Tibial artery (tissue), 4 donors: ENCODE results near the gene LSMEM2.
"Not testable (repeated sequence)": the region's sequence is repeated elsewhere in the genome, so short reads cannot be mapped to it uniquely, and the experiment has no call there.

Experiments used
- DNase-seq, 2 donors: peaks; one replicate each; pipeline ENCODE4 v3.0.0-alpha.2; 2019
- H3K27ac ChIP-seq, 2 donors: fragments of 200-600 bp; sonication (generic) in 1 of 2; 1 replicate in 1 of 2; 2 replicates in 1 of 2; pipeline ENCODE4 v1.5.1; 2018 to 2019; ENCODE audit warnings: mild to moderate bottlenecking in 1 of 2
- H3K27me3 ChIP-seq, 2 donors: fragments of 200-600 bp; sonication (generic) in 1 of 2; one replicate each; pipeline versions ENCODE4 v1.5.1 to v1.6.0; 2016 to 2019
- H3K36me3 ChIP-seq, 3 donors: fragments of 200-600 bp; sonication (generic) in 2 of 3; one replicate each; pipeline ENCODE4 v1.5.1; 2016 to 2019; ENCODE audit warnings: mild to moderate bottlenecking in 2 of 3
- H3K4me1 ChIP-seq, 4 donors: fragments of 200-600 bp; sonication (generic) in 2 of 4; 1 replicate in 3 of 4; 2 replicates in 1 of 4; pipeline ENCODE4 v1.5.1; 2016 to 2019
- H3K4me3 ChIP-seq, 2 donors: fragments of 200-600 bp; sonication (generic) in 1 of 2; 1 replicate in 1 of 2; 2 replicates in 1 of 2; pipeline ENCODE4 v1.5.1; 2018 to 2019; ENCODE audit warnings: mild to moderate bottlenecking in 2 of 2
- H3K9me3 ChIP-seq, 3 donors: fragments of 200-600 bp; sonication (generic) in 1 of 3; one replicate each; pipeline ENCODE4 v1.5.1; 2016 to 2019
- intact Hi-C: fragments of 100-400 bp; cut with DNase I; formaldehyde crosslinking; loops from one replicate; pipeline ENCODE4 v1.15.0; 2023; ENCODE audit warnings: low total_unique reads
- TF ChIP-seq, protein P1 (sequence below), 2 experiments: fragments of 200-600 bp in 1 of 2; fragments of 450-650 bp in 1 of 2; IDR thresholded peaks; one replicate each; pipeline ENCODE4 v1.5.1; 2017 to 2019; ENCODE audit warnings: antibody characterized with exemption in 2 of 2, mild to moderate bottlenecking in 1 of 2, moderate library complexity in 1 of 2

The LSMEM2 gene

DNA sequence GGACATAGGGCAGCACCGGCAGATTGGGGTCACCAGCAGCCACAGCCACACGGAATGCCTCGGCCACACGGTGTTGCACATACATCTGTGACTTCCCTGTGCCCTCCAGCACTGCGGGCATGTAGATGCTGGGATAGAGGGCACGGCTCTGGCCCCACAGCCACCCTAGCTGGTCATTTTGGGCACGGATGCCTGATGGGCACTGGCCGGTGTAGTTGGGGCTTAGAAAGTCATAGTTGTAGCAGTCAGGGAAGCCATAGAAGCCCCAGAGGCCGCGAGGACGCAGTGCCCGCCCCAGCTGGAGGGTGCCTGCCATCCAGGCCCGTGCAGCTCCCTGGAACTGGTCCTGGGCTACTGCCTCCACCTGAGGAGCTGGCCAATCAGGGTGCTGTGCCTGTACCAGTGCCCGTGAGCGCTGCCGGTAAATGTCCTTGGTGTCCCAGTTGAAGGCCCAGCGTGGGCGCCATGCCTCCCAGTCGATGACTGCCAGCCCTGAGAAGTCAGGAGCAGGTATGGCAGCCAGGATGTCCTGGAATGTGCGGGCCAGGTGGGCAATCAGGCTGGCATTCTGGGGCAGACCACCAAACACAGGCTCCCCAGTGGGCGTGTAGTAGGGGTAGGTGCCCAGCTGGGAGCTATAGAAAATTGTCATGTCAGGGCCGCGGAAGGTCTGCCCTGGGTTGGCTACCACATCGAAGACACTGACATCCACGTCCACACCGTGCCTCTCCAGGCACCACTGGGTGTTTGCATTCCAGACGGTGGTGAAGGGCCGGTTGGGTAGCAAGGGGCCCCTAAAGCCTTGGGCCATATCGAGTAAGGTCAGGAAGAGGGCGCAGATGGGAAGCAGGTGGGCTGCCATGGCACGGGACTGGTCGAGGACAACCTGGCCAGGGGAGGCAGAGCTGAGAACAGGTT, 23.5 kb downstream of the LSMEM2 start:
- H3K27ac ChIP-seq, result no peak overlapping the region
- peaks cover 8 to 40% (median 32%) of the 10 kb centered on the region in 4 donors for H3K4me1 ChIP-seq
- no peaks in the 10 kb centered on the region for H3K9me3 ChIP-seq
- no peak overlapping the region for H3K4me3 ChIP-seq
- TF ChIP-seq, protein P1, sequence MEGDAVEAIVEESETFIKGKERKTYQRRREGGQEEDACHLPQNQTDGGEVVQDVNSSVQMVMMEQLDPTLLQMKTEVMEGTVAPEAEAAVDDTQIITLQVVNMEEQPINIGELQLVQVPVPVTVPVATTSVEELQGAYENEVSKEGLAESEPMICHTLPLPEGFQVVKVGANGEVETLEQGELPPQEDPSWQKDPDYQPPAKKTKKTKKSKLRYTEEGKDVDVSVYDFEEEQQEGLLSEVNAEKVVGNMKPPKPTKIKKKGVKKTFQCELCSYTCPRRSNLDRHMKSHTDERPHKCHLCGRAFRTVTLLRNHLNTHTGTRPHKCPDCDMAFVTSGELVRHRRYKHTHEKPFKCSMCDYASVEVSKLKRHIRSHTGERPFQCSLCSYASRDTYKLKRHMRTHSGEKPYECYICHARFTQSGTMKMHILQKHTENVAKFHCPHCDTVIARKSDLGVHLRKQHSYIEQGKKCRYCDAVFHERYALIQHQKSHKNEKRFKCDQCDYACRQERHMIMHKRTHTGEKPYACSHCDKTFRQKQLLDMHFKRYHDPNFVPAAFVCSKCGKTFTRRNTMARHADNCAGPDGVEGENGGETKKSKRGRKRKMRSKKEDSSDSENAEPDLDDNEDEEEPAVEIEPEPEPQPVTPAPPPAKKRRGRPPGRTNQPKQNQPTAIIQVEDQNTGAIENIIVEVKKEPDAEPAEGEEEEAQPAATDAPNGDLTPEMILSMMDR (IDR thresholded peaks at IDR 0.05), result no peak
- intact Hi-C loops, result no loop called here
- no peak for DNase-seq
- no peaks in the 10 kb centered on the region for H3K27me3 ChIP-seq
- H3K36me3 ChIP-seq, result peaks cover 0 to under 1% (median 0%) of the 10 kb centered on the region in 3 donors

DNA sequence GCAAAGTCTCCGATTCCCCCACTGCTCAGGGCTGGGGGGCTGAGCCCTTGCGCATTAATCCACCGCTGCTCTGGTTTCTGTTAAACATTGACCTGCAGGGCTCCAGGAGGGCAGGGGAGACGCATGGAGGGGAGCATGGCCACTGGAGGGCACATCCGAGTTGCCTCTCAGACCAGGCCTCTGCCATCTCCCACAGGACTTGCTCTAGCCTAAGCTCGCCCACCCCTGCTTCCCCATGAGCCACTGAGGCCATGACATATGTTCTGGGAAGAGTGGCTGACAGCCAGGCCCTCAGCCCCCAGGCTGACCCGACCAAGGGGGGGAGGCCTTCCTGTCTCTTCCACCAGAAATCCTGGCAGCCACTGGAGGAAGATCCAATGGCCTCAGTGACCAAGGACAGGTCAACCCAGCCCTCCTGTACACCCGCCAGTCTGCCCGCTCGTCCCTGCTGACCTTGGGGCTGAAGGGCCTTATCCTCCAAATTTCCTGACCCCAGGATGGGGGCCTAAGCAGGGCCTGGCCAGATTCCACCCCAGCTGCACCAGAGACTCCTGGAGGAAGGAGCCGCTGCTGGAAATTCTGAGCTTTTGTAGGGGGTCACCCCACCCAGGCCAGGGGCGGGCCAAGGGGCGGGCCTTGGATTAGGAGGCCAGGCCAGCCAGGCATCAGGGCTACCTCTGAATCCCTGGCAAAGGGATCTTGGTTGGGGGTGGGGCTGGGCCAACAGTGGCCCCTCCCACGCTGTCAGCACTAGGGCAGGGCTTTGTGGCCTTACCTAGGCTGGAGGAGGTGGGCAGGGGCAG, 24.3 kb downstream of the LSMEM2 start, which contains the start of gene HYAL1:
TSS of gene HYAL1 (minus strand) at position 562 of the 803 bp plus-strand sequence. CDS start 618 bp downstream, outside the sequence.
- no peaks in the 10 kb centered on the region for H3K27me3 ChIP-seq
- TF ChIP-seq, protein P1 (IDR thresholded peaks at IDR 0.05), result no peak
- DNase-seq, result no peak
- no peaks in the 10 kb centered on the region for H3K36me3 ChIP-seq
- H3K9me3 ChIP-seq, result no peaks in the 10 kb centered on the region
- intact Hi-C loops, result no loop called here
- peak within 1 kb of the TSS in 1 of 2 donors; percentile 9 for H3K4me3 ChIP-seq
- H3K27ac ChIP-seq, result peak within 1 kb of the TSS in 1 of 2 donors; percentile 25
- peaks cover 8 to 32% (median 25%) of the 10 kb centered on the region in 4 donors for H3K4me1 ChIP-seq

DNA sequence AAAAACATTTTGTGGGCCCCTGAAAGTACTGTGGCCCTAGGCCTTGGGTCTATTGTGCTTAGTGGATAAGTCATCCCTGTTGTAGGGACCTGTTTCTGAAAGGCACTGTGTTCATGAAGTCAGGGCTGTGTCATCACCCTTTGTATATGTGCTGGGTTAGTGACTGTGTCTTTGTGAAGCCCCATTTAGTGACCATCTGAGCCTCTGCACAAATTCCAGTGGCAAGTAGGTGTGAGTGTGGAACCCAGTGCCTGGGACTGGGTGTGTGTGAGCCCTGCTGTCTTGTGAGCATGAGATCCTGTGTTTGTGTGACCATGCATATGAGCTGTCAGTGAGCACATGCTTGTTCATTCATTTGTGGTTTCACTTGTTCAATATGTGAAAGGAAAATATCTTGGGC, 25.7 kb downstream of the LSMEM2 start:
- intact Hi-C loops, result no loop called here

DNA sequence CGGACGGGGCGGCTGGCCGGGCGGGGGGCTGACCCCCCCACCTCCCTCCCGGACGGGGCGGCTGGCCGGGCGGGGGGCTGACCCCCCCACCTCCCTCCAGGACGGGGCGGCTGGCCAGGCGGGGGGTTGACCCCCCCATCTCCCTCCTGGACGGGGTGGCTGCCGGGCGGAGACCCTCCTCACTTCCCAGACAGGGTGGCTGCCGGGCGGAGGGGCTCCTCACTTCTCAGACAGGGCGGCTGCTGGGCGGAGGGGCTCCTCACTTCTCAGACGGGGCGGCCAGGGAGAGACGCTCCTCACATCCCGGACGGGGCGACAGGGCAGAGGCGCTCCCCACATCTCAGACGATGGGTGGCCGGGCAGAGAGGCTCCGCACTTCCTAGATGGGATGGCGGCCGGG, 33.2 kb downstream of the LSMEM2 start:
- H3K27me3 ChIP-seq, H3K4me1 ChIP-seq, H3K27ac ChIP-seq, DNase-seq, intact Hi-C loops, H3K4me3 ChIP-seq, H3K9me3 ChIP-seq: not testable (repeated sequence)
- H3K36me3 ChIP-seq, result peaks cover 0 to 13% (median 4%) of the 10 kb centered on the region in 3 donors

More for the DNA sequence above, 25.7 kb downstream of the LSMEM2 start:
- no peaks in the 10 kb centered on the region for H3K9me3 ChIP-seq
- no peaks in the 10 kb centered on the region for H3K36me3 ChIP-seq
- no peak for DNase-seq
- peaks cover 8 to 25% (median 17%) of the 10 kb centered on the region in 4 donors for H3K4me1 ChIP-seq
- H3K27ac ChIP-seq, result no peak overlapping the region
- H3K27me3 ChIP-seq, result no peaks in the 10 kb centered on the region
- TF ChIP-seq, protein P1 (IDR thresholded peaks at IDR 0.05), result no peak
- no peak overlapping the region for H3K4me3 ChIP-seq

DNA sequence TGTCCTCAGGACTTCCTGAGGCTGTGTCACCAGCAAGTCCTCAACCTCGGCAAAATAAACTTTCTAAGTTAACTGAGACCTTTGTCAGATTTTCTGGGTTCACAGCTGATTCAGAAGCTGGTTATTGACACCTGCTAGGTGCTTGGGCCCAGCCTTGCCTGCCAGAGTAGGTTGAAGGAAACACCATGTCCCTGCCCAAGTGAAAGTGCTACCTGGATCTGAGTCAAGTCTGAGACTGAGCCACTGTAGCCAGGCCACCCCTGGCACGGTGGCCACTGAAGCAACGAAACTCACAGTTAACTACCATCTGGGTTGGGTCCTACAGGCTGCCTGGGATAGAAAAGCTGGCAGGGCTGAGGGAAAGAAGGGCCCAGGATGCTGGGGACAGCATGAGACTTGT, 35.5 kb downstream of the LSMEM2 start:
- peaks cover 0 to 24% (median 18%) of the 10 kb centered on the region in 3 donors for H3K36me3 ChIP-seq
- no peaks in the 10 kb centered on the region for H3K9me3 ChIP-seq
- no peaks in the 10 kb centered on the region for H3K27me3 ChIP-seq
- DNase-seq, result no peak
- peaks cover 0 to 30% (median 9%) of the 10 kb centered on the region in 4 donors for H3K4me1 ChIP-seq
- intact Hi-C loops, result no loop called here
- no peak overlapping the region for H3K27ac ChIP-seq
- TF ChIP-seq, protein P1 (IDR thresholded peaks at IDR 0.05), result no peak
- H3K4me3 ChIP-seq, result no peak overlapping the region
